Activated T-cell treated with anti-CD3 and anti-CD28 coated beads, Interleukin-2, amount 50 U/mL, for 4 hours (primary cell): ENCODE results near the gene APLP1. TPM values are rescaled to one million over a fixed set of nuclear protein-coding genes. Genes with fewer than 3 reads are reported as not detected.
A peak's percentile ranks its signal among the peaks of the same experiment; 100 is the strongest.
"Not testable (repeated sequence)": the region's sequence is repeated elsewhere in the genome, so short reads cannot be mapped to it uniquely, and the experiment has no call there.

Experiments used
- ATAC-seq, 2 donors: fragments of 200-7000 bp; cut with Tn5 transposase; one replicate each; pipeline ENCODE4 v1.10.0; 2021
- DNase-seq: peaks from one replicate; pipeline ENCODE4 v3.0.0-alpha.2; 2020
- H3K27me3 Mint-ChIP-seq: one replicate; pipeline ENCODE4 v1.8.0; 2021; ENCODE audit warnings: low read depth, mixed read lengths
- H3K36me3 Mint-ChIP-seq: one replicate; pipeline ENCODE4 v1.8.0; 2022; ENCODE audit warnings: mixed read lengths; ENCODE audit not compliant: insufficient read depth
- H3K4me1 Mint-ChIP-seq: one replicate; pipeline ENCODE4 v1.8.0; 2021; ENCODE audit warnings: low read depth, mixed read lengths
- H3K4me3 Mint-ChIP-seq: one replicate; pipeline ENCODE4 v1.8.0; 2021; ENCODE audit warnings: mild to moderate bottlenecking, moderate library complexity, mixed read lengths
- H3K9me3 Mint-ChIP-seq: one replicate; pipeline ENCODE4 v1.8.0; 2021; ENCODE audit warnings: mixed read lengths
- total RNA-seq, 3 donors: library from RNA; stranded (reverse); gene quantifications; one replicate each; pipeline ENCODE4 v1.2.1, GENCODE V29; 2021

Gene APLP1
- total RNA-seq, 3 donors from 2014 or later, result 0.24 to 0.34 TPM; not detected in 1

DNA sequence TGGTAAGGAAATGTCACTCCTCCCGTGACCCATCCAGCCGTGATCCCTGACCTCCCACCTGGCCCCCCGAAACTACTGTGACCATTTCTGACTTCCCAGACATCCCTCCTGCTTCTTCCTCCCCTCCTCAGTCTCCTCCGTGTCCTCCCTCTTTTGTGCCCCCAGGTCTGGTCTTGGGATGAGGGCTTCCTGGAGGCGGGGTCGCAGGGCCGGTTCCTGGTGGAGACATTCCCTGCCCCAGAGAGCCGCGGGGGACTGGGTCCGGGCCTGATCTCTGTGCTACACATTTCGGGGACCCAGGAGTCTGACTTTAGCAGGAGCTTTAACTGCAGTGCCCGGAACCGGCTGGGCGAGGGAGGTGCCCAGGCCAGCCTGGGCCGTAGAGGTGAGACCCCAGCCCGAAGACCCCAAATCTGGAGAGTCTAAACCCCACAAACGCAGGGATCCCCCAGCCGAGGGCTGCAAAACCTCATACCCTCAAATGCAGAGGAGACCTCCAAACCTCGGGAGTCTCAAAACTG lies 6.7 kb upstream of the APLP1 start:
- H3K27me3 Mint-ChIP-seq, result peaks cover 74% of the 10 kb centered on the region

DNA sequence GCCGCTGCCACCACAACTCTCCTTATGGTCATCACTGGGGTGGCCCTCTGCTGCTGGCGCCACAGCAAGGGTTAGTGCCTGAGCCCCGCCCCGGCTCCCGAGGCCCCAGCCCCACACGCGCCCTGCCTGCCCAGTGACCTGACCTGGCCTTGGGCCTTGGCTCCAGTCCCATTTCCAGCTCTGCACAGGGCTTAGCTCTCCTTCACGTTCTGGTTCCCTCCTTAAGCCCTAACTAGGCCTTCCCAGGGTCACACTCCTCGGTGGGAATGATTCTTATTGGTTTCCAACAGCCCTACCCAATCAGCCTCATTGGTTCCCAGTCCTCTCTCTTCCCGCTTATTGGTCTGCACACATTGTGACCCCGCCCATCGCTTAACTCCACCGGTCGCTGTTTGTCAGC lies 5.8 kb upstream of the APLP1 start:
- peaks cover 73% of the 10 kb centered on the region for H3K27me3 Mint-ChIP-seq
- H3K4me1 Mint-ChIP-seq, result peaks cover 4% of the 10 kb centered on the region
- no peaks in the 10 kb centered on the region for H3K9me3 Mint-ChIP-seq
- no peak overlapping the region for H3K4me3 Mint-ChIP-seq
- DNase-seq (no peak), ATAC-seq (no peak)
- H3K36me3 Mint-ChIP-seq, result no peaks in the 10 kb centered on the region

More for the DNA sequence above, 6.7 kb upstream of the APLP1 start:
- H3K9me3 Mint-ChIP-seq, result no peaks in the 10 kb centered on the region
- ATAC-seq (no peak), DNase-seq (no peak)
- H3K36me3 Mint-ChIP-seq, result no peaks in the 10 kb centered on the region
- H3K4me1 Mint-ChIP-seq, result peaks cover 6% of the 10 kb centered on the region
- no peak overlapping the region for H3K4me3 Mint-ChIP-seq

DNA sequence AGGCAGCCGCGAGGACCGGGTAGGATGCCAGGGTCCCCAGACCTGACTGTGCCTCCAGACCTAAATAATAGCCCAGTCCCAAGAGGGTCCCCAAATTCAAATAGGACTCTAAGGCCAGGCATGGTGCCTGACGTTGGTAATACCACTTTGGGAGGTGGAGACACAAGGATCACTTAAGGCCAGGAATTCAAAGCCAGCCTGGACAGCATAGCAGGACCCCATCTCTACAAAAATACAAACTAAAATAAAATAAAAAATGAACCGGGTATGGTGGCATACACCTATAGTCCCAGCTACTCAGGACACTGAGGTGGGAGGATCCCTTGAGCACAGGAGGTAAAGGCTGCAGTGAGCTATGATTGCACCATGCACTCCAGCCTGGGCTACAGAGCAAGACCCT lies 5.4 kb upstream of the APLP1 start:
- Mint-ChIP-seq H3K4me3 (no peak overlapping the region), H3K27me3 (peaks cover 75% of the 10 kb centered on the region)

DNA sequence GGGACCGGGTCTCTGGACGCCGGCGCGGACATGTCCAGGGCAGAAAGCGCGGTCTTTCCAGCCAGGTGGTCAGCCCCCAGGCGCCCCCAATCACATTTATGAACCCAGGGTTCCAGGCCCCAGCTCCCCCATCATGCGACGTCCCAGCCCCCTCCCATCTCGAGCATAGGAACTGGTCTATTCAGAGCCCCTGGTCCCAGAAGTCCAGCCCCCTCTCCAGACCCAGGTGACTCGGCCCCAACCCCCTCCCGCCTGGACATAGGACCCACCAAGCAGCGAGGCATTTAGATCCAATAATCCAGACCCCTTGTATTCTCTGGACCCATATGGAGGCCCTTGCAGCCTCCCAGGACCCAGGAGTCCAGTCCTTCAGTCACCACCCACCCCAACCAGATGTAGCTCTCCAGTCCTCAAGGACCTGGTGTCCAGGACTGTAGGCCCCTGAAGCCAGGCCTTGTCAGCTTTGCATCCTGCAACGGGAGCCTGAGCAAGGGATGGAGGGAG lies 501 bp downstream of the APLP1 start:
- Mint-ChIP-seq H3K4me3 (peak overlapping the region; percentile 29), H3K4me1 (peaks cover 12% of the 10 kb centered on the region), H3K27me3 (peaks cover 67% of the 10 kb centered on the region), H3K36me3 (no peaks in the 10 kb centered on the region), H3K9me3 (no peaks in the 10 kb centered on the region)
- ATAC-seq (no peak), DNase-seq (no peak)

More for the DNA sequence above, 5.4 kb upstream of the APLP1 start:
- no peak for DNase-seq
- H3K36me3 Mint-ChIP-seq, result no peaks in the 10 kb centered on the region
- no peaks in the 10 kb centered on the region for H3K9me3 Mint-ChIP-seq
- peaks cover 4% of the 10 kb centered on the region for H3K4me1 Mint-ChIP-seq
- no peak for ATAC-seq

DNA sequence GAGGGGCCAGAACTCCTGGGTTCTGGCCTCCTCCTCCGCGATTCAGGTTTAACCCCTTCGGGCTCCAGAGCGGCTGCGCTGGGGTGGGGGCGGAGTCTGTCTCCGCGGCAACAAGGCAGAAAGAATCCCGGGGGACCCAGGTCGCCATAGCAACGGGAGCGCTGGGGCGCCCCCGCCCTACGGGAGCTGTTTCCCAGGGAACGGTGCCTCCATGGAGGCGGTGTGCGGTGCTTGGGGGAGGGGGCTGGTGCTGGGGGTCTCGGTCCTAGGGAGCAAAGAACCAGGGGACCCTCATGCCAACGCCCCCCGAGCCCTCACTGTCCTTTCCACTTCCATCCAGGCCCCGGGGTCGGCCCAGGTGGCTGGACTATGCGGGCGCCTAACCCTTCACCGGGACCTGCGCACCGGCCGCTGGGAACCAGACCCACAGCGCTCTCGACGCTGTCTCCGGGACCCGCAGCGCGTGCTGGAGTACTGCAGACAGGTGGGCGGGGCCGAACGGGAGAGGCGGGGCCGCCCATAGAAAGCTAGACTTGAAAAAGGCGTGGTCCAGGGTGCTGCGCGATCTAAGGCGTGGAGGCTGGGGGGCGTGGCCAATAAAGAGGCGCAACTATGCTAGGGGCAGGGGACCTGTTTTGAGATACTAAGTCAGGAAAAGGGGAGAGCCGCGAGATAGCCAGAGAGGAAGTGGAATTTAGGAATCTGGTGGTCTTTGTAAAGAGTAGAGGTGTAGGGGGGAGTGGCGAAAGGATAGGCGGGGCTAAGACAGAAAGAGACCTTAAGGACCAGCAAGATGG lies 1.2 kb downstream of the APLP1 start:
- Mint-ChIP-seq H3K27me3 (peaks cover 65% of the 10 kb centered on the region), H3K4me3 (peak overlapping the region; percentile 58), H3K36me3 (peaks cover 2% of the 10 kb centered on the region), H3K9me3 (no peaks in the 10 kb centered on the region), H3K4me1 (peaks cover 12% of the 10 kb centered on the region)
- ATAC-seq, result peak; percentile 86 to 88
- DNase-seq, result peak; percentile 73

DNA sequence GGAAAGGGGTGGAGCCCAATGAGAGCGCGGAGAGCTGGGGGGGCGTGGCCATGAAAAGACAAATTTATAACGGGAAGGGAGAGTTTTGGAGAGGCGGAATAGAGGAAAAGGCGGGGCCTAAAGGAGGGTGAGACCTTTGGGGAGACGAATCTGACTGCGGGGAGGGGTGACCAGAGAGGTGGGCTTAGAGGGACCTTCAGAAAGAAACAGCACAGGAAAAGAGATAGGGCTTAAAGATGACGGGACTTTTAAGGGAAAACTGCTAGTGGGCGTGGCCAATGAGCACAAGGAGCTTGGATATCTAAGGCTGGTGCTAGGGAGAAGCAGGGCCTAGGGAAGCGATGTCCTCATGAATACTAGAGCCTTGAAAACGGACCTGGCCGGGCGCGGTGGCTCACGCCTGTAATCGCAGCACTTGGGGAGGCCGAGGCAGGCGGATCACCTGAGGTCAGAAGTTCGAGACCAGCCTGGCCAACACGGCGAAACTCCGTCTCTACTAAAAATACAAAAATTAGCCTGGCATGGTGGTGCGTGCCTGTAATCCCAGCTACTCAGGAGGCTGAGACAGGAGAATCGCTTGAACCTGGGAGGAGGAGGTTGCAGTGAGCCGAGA lies 1.9 kb downstream of the APLP1 start:
- H3K9me3 Mint-ChIP-seq, DNase-seq, H3K36me3 Mint-ChIP-seq, ATAC-seq: not testable (repeated sequence)
- Mint-ChIP-seq H3K4me1 (peaks cover 12% of the 10 kb centered on the region), H3K27me3 (peaks cover 59% of the 10 kb centered on the region), H3K4me3 (peak overlapping the region; percentile 58)

DNA sequence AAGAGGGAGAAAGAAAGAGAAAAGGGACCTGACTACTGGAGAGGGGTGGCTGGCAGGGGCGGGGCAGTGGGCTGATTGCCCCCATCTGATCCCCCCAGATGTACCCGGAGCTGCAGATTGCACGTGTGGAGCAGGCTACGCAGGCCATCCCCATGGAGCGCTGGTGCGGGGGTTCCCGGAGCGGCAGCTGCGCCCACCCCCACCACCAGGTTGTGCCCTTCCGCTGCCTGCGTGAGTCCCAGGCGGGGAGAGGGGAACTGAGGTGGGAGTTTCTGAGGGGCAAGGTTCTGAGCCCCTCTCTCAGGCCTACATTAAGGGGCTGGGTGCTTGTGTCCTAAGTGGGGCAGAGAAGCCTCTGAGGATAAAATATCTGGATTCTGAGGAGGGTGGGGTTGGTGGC lies 2.4 kb downstream of the APLP1 start:
- no peak overlapping the region for H3K4me3 Mint-ChIP-seq
- ATAC-seq (no peak), DNase-seq (no peak)
- peaks cover 2% of the 10 kb centered on the region for H3K36me3 Mint-ChIP-seq
- H3K4me1 Mint-ChIP-seq, result peaks cover 12% of the 10 kb centered on the region
- no peaks in the 10 kb centered on the region for H3K9me3 Mint-ChIP-seq
- H3K27me3 Mint-ChIP-seq, result peaks cover 53% of the 10 kb centered on the region

DNA sequence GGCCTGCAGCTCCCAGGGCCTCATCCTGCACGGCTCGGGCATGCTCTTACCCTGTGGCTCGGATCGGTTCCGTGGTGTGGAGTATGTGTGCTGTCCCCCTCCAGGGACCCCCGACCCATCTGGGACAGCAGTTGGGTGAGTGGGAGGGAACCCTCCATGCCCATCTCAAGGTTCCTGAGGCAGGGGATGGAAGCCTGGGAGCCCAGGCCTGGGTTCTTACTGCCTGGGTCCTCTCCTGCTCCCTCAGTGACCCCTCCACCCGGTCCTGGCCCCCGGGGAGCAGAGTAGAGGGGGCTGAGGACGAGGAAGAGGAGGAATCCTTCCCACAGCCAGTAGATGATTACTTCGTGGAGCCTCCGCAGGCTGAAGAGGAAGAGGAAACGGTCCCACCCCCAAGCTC lies 3.2 kb downstream of the APLP1 start:
- Mint-ChIP-seq H3K4me1 (peaks cover 12% of the 10 kb centered on the region), H3K36me3 (peaks cover 2% of the 10 kb centered on the region), H3K4me3 (no peak overlapping the region), H3K27me3 (peaks cover 50% of the 10 kb centered on the region), H3K9me3 (no peaks in the 10 kb centered on the region)
- ATAC-seq (no peak), DNase-seq (no peak)

DNA sequence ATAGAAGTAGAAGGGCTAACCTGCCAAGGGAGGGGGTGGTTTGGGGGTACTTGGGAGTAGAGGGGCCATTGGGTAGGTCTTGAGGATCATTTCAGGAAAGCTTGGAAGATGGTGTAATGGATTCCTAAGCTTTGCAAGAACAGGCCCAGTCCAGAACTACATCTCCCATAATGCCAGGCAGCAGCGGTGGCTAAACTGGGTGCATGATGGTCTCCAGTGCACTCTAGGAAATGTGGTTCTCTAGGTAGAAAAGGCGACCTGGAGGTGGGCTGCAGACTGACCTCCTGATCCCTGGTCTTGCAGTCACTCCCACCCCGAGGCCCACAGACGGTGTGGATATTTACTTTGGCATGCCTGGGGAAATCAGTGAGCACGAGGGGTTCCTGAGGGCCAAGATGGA lies 3.8 kb downstream of the APLP1 start:
- Mint-ChIP-seq H3K4me3 (no peak overlapping the region), H3K36me3 (peaks cover 2% of the 10 kb centered on the region), H3K9me3 (no peaks in the 10 kb centered on the region), H3K4me1 (peaks cover 12% of the 10 kb centered on the region), H3K27me3 (peaks cover 54% of the 10 kb centered on the region)
- no peak for DNase-seq
- ATAC-seq, result no peak

DNA sequence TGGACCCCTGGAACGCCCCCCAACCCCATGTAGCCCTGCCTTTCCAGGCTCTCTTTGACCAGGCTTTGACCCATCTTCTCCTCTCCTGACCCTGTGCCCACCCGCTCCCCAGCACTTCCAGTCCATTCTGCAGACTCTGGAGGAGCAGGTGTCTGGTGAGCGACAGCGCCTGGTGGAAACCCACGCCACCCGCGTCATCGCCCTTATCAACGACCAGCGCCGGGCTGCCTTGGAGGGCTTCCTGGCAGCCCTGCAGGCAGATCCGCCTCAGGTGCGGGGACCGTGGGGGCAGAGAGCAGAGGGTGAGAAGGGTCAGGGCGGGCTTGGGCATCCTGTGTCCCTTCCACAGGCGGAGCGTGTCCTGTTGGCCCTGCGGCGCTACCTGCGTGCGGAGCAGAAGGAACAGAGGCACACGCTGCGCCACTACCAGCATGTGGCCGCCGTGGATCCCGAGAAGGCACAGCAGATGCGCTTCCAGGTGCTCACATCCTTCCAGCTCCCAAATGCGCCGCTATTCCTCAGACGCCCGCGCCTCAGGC lies 6.1 kb downstream of the APLP1 start:
- ATAC-seq (no peak), DNase-seq (no peak)
- H3K4me1 Mint-ChIP-seq, result peaks cover 8% of the 10 kb centered on the region
- no peaks in the 10 kb centered on the region for H3K9me3 Mint-ChIP-seq
- H3K4me3 Mint-ChIP-seq, result no peak overlapping the region
- peaks cover 2% of the 10 kb centered on the region for H3K36me3 Mint-ChIP-seq
- peaks cover 57% of the 10 kb centered on the region for H3K27me3 Mint-ChIP-seq

DNA sequence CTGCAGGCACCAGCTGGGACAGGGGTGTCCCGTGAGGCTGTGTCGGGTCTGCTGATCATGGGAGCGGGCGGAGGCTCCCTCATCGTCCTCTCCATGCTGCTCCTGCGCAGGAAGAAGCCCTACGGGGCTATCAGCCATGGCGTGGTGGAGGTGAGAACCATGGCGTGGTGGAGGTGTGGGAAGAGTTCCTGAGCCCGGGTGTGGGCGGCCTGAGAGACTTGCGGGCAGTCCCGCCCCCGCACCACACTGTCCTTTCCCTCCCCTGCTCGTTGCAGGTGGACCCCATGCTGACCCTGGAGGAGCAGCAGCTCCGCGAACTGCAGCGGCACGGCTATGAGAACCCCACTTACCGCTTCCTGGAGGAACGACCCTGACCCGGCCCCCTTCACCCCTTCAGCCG lies 10.7 kb downstream of the APLP1 start:
- Mint-ChIP-seq H3K4me3 (no peak overlapping the region), H3K27me3 (peaks cover 36% of the 10 kb centered on the region), H3K36me3 (no peaks in the 10 kb centered on the region), H3K9me3 (no peaks in the 10 kb centered on the region), H3K4me1 (peaks cover 8% of the 10 kb centered on the region)
- ATAC-seq, result no peak
- DNase-seq, result no peak

DNA sequence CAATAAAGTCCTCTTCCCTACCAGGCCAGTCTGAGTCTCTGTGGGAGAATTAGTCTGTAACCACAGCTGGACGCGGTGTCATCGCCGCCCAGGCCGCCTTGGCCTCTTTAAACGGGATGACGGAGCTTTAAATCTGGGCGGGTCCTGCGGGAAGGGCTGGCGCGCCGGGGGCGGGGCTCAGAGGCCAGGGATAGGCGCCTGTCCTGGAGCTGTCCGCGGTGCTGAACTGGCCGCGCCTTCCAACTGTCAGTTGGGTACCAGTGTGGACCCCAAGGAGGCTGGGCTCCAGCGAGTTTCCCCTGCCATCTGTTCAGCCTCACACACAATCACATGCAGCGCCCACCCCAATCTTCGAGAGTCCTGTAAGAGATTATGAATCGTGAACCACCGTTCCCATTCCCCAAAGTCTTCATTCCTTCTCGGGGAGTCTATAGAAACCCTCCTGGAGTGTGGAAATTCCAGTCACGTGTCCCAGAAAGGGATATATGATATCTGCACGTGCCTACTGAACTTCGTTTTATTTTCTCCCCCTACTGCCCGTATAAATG lies 11.5 kb downstream of the APLP1 start:
- DNase-seq (peak; percentile 57), ATAC-seq (peak; percentile 89 to 95)
- Mint-ChIP-seq H3K9me3 (no peaks in the 10 kb centered on the region), H3K36me3 (no peaks in the 10 kb centered on the region), H3K4me3 (no peak overlapping the region), H3K4me1 (peaks cover 8% of the 10 kb centered on the region), H3K27me3 (peaks cover 36% of the 10 kb centered on the region)

DNA sequence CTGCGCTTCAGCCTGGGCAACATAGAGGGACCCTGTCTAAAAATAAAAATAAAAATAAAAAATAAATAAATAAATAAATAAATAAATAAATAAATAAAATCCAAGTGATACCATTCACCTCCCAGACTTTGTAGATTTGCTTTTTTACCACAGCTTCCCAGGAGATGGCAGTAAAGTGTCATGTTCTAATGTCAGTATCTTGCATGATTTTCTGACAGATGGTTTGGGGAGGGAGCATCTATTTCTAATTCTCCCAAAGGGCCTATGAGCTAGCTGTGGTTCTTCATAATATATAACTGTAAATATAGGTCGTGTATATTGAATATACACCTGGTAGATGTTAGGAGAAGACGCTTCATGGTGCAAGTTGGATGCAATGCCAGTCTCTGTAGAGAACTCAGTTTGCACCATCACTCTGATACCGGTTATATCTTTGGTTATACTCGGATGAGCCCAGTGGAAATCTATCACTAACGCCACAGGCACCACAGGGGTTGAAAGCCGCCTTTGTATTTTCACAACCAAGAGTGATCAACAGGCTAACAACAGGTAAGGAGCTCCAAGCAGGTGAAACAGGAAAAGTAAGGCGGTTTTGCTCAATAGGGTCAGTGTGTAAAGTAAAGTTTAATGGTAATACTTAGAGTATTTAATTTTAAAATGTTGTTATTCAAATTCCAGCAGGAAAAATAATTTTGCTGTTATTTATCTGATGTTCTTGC lies 13.9 kb downstream of the APLP1 start:
- peaks cover 28% of the 10 kb centered on the region for H3K27me3 Mint-ChIP-seq
- H3K9me3 Mint-ChIP-seq, result no peaks in the 10 kb centered on the region
- H3K36me3 Mint-ChIP-seq, result peaks cover 3% of the 10 kb centered on the region
- H3K4me3 Mint-ChIP-seq, result no peak overlapping the region
- DNase-seq (no peak), ATAC-seq (peak in 1 of 2 donors; percentile 44)
- peaks cover 8% of the 10 kb centered on the region for H3K4me1 Mint-ChIP-seq

DNA sequence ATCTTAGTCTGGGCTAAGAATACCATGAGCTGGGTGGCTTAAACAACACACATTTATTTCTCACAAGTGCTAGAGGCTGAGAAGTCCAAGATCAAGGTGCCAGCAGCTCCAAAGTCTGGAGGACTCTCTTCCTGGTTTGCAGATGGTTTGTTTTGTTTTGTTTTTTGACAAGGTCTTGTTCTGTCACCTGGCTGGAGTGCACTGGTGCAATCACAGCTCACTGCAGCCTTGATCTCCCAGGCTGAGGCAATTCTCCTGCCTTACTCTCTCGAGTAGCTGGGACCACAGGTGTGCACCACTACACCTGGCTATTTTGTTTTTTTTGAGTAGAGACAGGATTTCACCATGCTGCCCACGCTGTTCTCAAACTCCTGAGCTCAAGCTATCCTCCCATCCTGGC lies 15.5 kb downstream of the APLP1 start:
- H3K4me3 Mint-ChIP-seq, result no peak overlapping the region
- ATAC-seq (no peak), DNase-seq (peak; percentile 21)
- H3K36me3 Mint-ChIP-seq, result peaks cover 13% of the 10 kb centered on the region
- peaks cover 8% of the 10 kb centered on the region for H3K4me1 Mint-ChIP-seq
- no peaks in the 10 kb centered on the region for H3K9me3 Mint-ChIP-seq
- peaks cover 16% of the 10 kb centered on the region for H3K27me3 Mint-ChIP-seq
